Ramos (cell line): Measurements from ENCODE around the gene N4BP3.

Source experiments
- in situ Hi-C: fragments of 300-500 bp; cut with MboI; formaldehyde crosslinking; loops from one replicate; pipeline ENCODE4 v1.14.3; 2022; ENCODE audit warnings: low sequenced_read_pairs; ENCODE audit not compliant: unreplicated experiment

Gene N4BP3

GRCh38 chr5:178094345-178094744, 19.0 kb upstream of the N4BP3 start:
- in situ Hi-C loops, result no loop called here

GRCh38 chr5:178098685-178099084, 14.6 kb upstream of the N4BP3 start:
- in situ Hi-C loops, result no loop called here

GRCh38 chr5:178103612-178104011, 9.7 kb upstream of the N4BP3 start:
- in situ Hi-C loops, result no loop called here

- in situ Hi-C loops, result no loop called here
Observed at GRCh38 chr5:178104492-178104891, 8.8 kb upstream of the N4BP3 start.

GRCh38 chr5:178106086-178106485, 7.2 kb upstream of the N4BP3 start:
- in situ Hi-C loops, result no loop called here

- in situ Hi-C loops, result no loop called here
Observed at GRCh38 chr5:178106556-178107239, 6.6 kb upstream of the N4BP3 start.

GRCh38 chr5:178107756-178108310, 5.5 kb upstream of the N4BP3 start:
- in situ Hi-C loops, result no loop called here

- in situ Hi-C loops, result no loop called here
Observed at GRCh38 chr5:178108446-178108845, 4.9 kb upstream of the N4BP3 start.

- in situ Hi-C loops, result no loop called here
Observed at GRCh38 chr5:178108966-178109365, 4.4 kb upstream of the N4BP3 start.

GRCh38 chr5:178110511-178110910, 2.8 kb upstream of the N4BP3 start:
- in situ Hi-C loops, result loop anchor here (10.0 kb wide), 1 partner anchor 606 kb away; the partner anchor contains the start of gene DOK3

- in situ Hi-C loops, result loop anchor here (10.0 kb wide), 1 partner anchor 607 kb away; the partner anchor contains the start of gene DOK3
Observed at GRCh38 chr5:178111925-178112324, 1.4 kb upstream of the N4BP3 start.

- in situ Hi-C loops, result loop anchor here (10.0 kb wide), 1 partner anchor 608 kb away; the partner anchor contains the start of gene DOK3
Observed at GRCh38 chr5:178112545-178112944, 787 bp upstream of the N4BP3 start.

GRCh38 chr5:178113841-178114324, 551 bp downstream of the N4BP3 start:
- in situ Hi-C loops, result loop anchor here (10.0 kb wide), 1 partner anchor 609 kb away; the partner anchor contains the start of gene DOK3

GRCh38 chr5:178114325-178115135, 1.2 kb downstream of the N4BP3 start:
- in situ Hi-C loops, result loop anchor here (10.0 kb wide), 1 partner anchor 610 kb away; the partner anchor contains the start of gene DOK3

- in situ Hi-C loops, result loop anchor here (10.0 kb wide), 1 partner anchor 610 kb away; the partner anchor contains the start of gene DOK3
Observed at GRCh38 chr5:178115136-178115813, 1.9 kb downstream of the N4BP3 start.

GRCh38 chr5:178115814-178116142, 2.4 kb downstream of the N4BP3 start:
- in situ Hi-C loops, result loop anchor here (10.0 kb wide), 1 partner anchor 611 kb away; the partner anchor contains the start of gene DOK3

- in situ Hi-C loops, result loop anchor here (10.0 kb wide), 1 partner anchor 612 kb away; the partner anchor contains the start of gene DOK3
Observed at GRCh38 chr5:178116143-178116885, 3.0 kb downstream of the N4BP3 start.

- in situ Hi-C loops, result loop anchor here (10.0 kb wide), 1 partner anchor 613 kb away; the partner anchor contains the start of gene DOK3
Observed at GRCh38 chr5:178117923-178118701, 4.8 kb downstream of the N4BP3 start.
